HG03103 (cell line): ENCODE measurements around the gene TUBB4A.
A peak's percentile ranks its signal among the peaks of the same experiment; 100 is the strongest.

Experiments
- ATAC-seq: cut with Tn5 transposase; IDR thresholded peaks from one replicate; pipeline ENCODE4 v1.9.1; 2021; ENCODE audit warnings: low read depth; ENCODE audit not compliant: unreplicated experiment

Gene TUBB4A

DNA sequence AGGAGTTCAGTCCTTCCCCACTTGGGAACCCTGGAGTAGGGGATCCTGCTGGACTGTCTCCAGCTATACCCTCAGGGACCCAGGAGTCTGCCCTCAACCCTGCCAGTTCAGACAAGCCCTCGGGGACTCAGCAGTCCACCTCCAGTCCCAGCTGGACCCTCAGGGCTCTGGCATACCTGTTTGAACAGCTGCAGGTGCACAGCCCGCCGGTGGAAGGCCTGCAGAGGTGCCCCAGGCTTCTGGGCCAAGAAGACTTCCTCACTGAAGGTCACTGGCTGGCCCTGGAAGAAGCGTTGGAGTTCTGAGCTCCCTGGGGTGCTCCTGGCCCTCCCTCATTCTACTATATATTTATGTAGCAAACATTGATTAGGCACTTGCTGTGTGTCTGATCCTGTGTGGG lies 29.4 kb downstream of the TUBB4A start:
- ATAC-seq, result no peak

- no peak for ATAC-seq
Observed at GRCh38 chr19:6471076-6471475, 31.0 kb downstream of the TUBB4A start.

- ATAC-seq, result no peak
Observed at GRCh38 chr19:6470173-6470572, 31.9 kb downstream of the TUBB4A start.

- no peak for ATAC-seq
Observed at GRCh38 chr19:6467384-6467783, 34.7 kb downstream of the TUBB4A start.

DNA sequence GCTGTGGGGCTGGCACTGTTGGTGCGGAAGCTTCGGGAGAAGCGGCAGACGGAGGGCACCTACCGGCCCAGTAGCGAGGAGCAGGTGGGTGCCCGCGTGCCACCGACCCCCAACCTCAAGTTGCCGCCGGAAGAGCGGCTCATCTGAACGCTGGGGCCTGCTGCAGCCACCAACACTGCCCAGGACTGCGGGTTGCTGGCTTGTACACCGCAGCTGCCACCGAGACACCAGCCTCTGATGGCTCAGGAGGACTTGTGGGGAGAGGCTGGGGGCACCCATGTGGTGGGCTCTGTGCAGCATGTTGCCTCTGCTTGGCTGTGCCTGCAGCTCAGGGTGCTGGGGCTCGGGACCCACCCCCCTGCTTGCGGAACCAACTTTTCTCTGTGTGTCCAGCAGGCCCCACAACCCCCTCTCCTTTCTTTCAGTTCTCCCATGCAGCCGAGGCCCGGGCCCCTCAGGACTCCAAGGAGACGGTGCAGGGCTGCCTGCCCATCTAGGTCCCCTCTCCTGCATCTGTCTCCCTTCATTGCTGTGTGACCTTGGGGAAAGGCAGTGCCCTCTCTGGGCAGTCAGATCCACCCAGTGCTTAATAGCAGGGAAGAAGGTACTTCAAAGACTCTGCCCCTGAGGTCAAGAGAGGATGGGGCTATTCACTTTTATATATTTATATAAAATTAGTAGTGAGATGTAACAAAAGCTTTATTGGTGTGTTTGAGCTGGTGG lies 35.4 kb downstream of the TUBB4A start:
- ATAC-seq, result no peak

DNA sequence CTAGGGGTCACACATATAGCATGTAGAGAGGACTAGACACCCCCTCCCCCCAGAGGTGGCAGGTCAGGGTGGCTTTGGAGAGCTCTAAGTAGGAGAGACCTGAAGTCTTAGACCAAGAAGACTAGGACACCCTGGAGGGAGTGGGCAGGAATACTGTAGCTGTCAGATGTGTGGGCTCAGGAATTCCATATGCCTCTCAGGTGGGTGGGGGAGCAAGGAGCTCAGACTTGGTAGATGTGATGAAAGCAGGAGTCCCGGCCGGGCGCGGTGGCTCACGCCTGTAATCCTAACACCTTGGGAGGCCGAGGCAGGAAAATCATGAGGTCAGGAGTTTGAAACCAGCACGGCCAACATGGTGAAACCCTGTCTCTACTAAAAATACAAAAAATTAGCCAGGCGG lies 36.4 kb downstream of the TUBB4A start:
- no peak for ATAC-seq

DNA sequence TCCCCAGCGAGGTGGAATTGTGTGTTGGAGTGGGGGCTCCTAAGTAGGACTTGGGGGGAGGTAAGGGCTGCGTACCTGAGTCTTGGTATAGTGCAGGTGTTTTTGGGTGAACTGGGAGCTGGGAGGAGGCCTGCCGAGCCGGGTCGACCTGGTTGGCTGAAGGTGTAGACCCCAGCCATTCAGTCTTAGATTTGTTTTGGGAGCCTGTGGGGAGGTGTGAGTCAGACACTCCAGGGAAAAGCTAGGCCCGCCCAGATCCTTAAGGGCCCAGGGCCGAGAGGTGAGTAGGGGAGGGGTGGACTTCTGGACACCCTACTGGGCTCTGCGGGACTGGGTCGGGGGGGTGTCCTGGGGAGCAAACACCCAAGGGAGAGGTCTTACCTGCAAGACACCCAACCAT lies 37.1 kb downstream of the TUBB4A start:
- no peak for ATAC-seq

DNA sequence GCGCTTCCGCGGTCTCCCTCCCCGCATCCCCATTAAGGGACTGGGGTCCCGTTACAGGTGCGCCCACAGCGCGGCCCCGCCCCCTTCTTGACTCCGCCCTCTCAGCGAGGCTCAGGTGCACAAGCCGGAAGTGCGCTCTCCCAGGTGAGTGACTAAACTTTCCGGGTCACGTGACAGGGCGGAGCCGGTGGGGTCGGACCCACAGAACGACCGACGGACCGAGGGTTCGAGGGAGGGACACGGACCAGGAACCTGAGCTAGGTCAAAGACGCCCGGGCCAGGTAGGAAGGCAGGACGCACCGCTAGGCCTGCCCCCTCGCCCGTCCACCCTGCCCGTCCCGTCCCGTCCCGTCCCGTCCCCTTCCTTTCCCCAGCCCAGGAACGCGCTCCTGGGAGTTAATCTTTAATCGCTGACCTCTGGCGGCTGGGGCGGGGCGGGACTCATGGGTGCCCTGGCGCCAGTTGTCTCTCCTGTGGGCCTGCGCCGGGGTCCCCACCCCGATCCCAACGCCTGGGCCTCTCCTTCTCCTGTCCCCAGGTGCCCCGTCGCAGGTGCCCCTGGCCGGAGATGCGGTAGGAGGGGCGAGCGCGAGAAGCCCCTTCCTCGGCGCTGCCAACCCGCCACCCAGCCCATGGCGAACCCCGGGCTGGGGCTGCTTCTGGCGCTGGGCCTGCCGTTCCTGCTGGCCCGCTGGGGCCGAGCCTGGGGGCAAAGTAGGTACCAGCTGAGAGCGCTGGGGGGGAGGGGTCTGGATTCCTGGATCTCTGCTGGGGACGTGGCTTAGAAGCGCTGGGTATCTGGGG lies 37.8 kb downstream of the TUBB4A start, which contains the start of gene CRB3:
CRB3 (plus strand) TSS at position 202 of the 804 bp plus-strand sequence; CDS start at position 633, 431 bp downstream.
- no peak for ATAC-seq

DNA sequence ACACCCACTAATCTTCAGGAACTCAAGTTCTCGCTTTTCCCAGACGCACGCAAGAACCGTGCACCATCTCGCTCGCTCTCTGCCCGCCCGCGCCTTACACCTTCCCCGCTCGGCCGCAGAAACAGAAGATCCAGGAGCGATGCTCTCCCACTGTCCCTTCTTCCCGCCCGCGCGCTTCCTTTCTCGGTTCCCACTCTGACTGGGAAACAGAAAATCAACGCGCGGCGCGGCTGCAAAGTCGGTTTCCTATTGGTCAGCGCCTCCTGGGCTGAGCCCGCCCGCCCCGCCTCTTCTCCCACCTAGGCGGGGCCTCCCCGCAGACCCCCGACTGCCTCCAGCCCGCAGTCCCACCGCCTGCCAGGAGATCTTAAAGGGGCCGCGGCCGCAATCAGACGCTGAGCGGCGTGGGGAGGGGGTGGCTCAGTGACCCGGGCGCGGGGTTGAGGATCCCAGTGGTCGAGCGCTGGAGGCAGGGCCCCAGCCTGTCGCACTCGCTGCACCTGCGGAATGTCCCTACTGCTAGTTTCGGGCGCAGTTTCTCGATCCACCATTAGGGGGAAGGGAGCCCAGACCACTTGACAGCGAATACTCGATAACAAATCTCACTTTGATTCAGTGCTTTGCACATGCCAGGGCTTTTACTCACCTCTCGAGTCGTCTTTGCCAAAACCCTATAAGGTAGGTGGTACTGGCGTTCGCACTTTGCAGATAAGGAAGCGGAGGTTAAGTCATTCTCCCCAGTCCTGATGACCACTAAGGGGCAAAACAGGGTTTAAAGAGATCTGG lies 41.8 kb downstream of the TUBB4A start:
- ATAC-seq, result peak; percentile 60

DNA sequence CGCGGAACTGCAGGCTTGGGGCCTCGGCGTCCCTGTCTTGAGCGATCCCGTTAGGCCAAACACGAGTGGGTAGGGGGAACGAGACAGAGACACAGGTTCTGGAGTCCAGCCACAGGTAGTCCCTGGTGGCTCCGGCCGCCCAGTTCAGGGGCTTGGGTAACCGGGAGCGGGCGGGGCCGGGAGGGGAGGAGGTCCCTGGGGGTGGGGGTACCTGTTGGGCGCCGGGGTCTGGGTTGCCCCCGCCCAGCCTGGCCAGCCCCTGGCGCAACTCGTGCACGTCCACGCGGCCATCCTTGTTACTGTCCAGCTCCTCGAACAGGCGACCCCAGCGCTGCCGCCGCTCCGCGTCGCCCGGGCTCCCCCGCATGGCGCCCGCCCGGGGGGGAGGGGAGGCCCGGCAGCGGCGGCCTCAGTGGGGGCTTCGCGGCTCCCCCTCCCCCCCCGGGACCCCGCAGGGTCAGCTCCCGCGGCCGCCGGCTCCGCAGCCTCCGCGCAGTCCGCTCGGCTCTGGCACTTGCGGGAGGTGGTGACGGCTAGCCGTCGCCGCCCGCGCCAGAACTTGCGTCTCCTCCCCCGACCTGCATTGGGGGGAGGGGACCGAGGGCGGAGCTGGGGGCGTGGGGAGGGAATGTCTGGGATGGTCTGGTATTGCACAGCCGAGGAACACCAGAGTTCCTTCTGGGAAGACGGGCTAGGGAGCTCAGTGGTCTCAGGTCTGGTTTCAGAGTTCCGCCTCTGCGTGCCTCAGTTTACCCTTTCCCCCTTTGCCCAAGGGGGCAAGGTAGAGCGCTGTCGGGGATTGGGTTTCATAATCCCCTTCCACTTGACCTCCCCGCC lies 42.6 kb downstream of the TUBB4A start, which contains the start of gene SLC25A23:
SLC25A23 (minus strand) TSS at position 531 of the 837 bp plus-strand sequence; CDS start at position 367, 164 bp downstream.
- no peak for ATAC-seq

DNA sequence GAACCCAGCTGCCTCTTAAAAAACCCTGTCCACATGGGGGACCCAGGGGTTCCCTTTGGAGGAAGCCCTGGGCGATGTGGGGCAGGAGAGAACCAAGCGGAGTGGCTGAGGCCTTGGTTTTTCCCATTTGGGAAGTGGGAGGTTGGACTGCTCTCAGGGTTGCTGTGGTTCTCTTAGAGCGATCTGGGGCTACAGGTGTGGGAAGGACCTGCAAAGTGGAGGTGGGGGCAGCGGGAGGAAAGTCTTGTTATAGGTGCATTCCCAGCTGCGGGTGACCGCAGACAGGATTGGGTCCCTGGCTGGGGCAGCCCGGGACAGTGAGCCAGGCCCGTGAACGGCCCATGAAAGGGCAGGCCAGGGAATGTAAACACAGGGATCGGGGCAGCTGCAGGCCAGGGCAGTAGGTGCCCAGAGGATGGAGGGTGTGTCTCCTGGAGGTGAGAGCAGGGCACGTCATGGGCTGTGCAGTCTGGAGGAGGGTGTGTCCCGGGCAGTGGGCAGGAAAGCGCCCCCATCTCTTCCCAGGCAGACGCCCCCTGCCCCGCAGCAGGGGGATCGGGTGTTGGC lies 43.3 kb downstream of the TUBB4A start:
- no peak for ATAC-seq

GRCh38 chr19:6457958-6458694 lies 44.0 kb downstream of the TUBB4A start:
- no peak for ATAC-seq

GRCh38 chr19:6455924-6456323 lies 46.2 kb downstream of the TUBB4A start:
- ATAC-seq, result no peak

- no peak for ATAC-seq
Observed at GRCh38 chr19:6453951-6454565, 48.1 kb downstream of the TUBB4A start.

DNA sequence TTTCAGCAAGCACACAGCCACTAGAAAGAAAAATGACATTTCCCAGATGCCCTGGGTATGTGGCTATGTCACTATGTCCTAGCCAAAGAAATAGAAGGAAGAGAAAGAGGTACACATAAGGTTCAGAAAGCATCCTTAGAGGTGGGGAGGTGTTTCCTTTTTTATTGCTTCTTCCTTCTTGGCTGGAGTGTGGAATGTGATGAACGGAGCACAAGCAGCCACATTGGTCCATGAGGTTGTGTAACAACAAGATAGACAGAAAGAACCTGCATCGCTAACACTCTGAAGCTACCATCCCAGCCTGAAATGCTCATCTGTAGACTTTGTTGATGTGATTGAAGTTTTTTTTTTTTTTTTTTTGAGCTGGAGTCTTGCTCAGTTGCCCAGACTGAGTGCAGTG lies 49.2 kb downstream of the TUBB4A start:
- ATAC-seq, result no peak

- no peak for ATAC-seq
Observed at GRCh38 chr19:6452223-6452614, 49.9 kb downstream of the TUBB4A start.

GRCh38 chr19:6451583-6452222 lies 50.4 kb downstream of the TUBB4A start:
- no peak for ATAC-seq

GRCh38 chr19:6450166-6450565 lies 51.9 kb downstream of the TUBB4A start:
- ATAC-seq, result no peak
